Superior temporal gyrus (tissue), 1 donor: ENCODE results near the gene TSHZ2.

Experiments
- DNase-seq: peaks from one replicate; pipeline ENCODE4 v3.0.0-alpha.2; 2016; ENCODE audit errors: extremely low spot score

The TSHZ2 gene

DNA sequence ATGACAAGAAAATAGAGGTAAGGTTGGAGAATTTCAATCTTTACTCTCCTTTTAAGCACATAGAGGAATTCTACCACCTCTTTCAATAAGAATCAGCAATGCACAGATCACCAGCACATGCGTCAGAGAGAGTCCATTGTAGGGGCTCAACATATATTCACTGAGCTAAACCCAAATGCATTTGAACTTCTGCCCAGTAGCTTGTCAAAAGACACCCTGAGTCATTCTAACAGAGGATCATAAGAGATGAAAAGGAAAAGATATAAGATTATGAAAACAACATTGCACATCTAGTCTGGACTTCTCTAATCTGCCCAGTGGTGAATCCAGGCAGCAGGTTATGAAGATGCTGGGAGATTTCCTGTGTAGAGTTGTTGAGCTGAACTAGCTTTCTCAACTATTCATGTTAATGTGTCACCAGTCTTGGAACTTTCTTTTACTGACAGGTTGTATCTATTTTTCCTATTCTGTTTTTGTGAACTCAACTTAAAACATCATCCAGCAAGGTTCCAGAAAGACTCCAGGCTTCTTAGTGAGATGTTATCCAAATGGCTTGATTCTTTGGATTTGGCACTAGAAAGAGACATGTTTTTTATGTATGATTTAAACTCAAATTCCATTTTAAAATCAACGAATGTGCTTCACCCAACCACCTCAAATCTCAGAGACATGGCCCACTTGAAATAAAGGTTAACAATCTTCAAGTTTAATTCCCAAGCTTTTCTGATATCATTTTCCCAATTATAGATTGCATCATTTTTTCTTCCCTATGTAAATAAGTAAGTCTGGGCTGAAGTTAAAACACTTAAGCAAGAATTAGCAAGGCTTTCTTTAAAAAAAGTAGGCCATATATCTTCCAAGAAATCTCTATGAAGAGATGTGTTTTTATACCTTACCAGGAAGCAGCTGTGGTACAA is 89.3 kb downstream of the TSHZ2 start:
- no peak for DNase-seq

DNA sequence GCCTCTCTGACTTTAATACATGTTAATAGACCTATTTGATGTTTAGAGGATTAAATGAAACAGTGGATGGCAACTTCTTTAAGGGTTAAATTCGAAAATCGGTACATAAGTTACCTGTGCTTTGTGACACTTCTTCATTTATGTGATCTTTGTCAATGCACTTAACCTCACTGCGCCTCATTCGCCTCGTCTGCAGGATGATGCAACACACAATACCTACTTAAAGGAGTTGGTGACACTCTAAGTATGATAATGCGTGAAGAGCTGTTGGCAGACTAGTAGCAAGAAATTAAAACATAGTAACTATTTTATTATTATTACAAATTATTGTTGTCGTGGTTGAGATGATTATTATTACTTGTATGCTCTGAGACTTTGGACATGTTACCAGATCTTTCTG is 92.8 kb downstream of the TSHZ2 start:
- DNase-seq = no peak

DNA sequence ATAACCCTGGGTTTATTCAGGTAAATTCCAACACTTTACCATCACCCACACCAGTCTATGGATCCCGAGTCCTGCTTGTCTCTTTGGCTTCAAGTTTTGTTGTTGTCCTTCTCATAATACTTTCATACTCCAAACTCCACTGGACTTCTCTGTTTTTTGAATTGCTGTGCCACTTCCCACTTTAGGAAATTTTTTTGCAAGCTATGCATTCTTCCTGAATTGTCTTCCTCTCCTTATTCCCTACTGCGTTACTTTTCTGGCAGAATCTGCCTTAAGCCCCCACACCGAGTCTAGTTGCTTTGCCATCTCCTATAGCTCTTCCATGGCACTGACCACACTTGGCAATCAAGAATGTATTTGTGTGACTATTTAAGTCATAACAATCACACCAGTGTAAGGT is 96.1 kb downstream of the TSHZ2 start:
- no peak for DNase-seq

DNA sequence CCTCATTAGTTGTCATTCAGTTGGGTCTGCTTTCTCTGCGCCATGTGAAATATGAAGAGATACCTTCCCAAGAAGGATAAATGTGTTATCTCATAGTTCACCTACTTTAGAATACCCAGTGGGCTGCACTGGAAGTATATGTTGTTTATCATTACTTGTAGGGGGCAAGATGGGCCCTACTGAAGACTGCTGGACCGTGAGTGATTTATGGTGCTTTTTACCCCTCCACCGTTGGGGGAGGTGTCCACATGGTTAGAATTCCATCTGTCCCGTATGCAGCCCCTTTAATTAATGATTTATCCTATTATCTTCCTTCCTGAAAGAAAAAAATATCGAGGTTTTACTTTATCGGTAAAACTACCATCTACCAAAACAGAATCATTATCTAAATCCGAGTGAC is 97.0 kb downstream of the TSHZ2 start:
- no peak for DNase-seq

DNA sequence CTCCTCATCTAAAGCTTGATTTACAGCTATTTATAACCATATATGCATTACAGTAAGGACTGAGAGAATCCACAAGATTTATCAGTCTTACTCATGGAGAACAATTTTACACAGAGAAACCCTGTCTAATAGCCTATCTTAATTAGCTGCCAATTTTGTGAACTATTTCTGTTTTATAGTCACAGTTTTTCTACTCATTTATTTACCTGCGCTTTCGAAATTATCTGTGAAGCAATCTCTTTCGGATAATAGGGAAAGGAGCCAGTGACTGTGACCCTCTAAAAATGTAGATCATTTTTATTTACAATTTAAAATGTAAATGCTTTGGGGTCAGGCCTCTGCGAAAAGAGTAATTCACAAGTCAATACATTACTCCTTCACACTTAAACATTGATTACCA is 98.1 kb downstream of the TSHZ2 start:
- DNase-seq = no peak

DNA sequence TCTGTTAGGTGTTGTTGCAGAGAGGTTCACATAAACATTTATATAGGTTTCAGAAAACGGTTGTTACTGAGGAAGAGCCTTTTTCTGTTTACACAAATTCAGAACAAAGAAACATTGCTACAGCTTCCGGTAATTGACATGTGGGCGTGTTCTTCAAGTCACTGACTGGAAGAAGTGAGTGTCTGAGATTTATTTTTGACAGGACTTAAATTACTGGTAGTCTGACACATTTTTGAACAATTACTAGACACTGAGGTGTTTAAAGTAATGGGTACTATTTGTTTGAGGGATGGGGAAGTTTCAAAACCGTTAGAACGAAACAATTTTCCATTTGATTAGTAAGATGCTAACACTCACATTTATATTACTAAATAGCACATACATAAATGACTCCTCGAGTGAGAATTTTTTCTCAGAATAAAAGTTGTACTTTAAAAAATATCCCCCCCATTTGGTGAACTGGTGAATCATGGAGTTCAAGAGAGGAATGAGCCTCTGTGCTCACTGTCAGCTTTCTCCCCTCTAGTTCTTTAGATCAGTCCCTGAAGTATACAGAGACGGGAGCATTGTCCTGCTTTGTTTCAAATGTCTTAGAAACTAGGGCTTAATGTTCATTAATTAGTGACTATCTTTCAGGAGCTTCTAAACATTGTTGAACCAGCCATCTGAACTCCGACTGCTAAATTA is 98.7 kb downstream of the TSHZ2 start:
- DNase-seq = no peak

DNA sequence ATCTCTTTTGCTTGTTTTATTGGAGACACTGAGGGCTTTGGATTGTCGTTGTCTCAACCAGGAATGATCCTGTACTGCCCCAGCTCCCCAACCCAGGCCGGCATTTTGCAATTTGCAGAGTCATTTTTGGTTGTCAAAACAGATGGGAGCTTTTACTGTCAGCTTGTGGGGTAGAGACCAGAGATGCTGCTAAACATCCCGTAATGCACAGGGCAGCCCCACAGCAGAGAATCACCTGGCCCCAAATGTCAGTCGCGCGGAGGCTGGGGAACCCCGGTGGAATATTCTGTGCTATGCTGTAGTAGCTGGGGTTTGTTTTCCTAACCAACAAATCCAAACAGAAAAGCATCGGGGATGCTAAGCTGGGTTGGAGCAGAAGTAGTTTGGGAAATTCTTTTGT is 99.7 kb downstream of the TSHZ2 start:
- no peak for DNase-seq

DNA sequence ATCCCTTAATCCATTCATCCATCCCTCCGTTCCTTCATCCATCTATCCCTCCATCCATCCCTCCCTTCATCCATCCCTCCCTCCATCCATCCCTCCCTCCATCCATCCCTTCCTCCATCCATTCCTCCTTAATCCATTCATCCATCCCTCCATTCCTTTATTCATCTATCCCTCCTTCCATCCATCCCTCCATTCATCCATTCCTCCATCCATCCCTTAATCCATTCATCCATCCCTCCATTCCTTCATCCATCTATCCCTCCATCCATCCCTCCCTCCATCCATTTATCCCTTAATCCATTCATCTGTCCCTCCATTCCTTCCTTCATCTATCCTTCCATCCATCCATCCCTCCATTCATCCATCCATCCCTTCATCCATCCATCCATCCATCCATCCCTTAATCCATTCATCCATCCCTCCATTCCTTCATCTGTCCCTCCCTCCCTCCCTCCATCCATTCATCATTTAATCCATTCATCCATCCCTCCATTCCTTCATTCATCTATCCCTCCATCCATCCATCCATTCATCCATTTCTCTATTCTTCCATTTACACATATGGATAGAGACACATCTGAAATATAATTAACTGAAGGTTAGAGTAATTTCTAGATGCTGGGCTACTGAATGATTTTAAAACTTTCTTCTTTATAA is 100.9 kb downstream of the TSHZ2 start:
- DNase-seq = no peak

DNA sequence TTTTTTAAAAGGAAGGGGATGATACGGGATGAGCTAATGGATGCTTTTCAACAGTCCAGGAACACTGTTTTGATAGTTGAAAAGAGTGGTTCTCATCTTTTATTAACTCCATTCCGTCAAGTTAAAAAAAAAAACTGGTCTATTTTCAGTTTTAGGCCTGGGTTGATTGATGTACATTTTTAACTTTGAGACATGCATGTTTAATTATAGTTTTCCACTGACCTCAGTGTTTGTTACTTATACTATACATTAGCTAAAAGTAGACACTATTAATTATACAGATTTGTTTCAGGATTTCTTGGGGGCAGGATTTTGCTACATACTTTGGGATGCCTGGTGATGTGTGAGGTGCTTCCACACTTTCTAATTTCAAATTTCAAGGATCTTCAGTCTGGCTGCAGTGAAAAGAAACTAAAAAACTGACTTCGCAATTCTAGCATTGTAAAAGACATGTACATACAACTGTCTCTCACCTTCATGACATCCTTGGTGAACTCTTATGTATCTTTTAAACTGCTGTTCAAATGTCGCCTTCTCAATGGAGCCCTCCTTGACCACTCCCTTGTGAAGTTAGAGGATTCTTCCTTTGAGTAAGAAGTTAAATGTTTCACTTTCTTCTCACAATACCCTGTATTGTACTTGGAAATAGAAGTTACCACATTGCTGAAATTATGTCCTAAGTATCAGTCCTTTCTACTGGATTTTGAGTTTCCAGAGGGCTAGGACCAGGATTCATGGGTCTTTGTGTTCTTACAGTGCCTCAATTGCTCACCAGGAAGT is 101.7 kb downstream of the TSHZ2 start:
- DNase-seq = no peak

DNA sequence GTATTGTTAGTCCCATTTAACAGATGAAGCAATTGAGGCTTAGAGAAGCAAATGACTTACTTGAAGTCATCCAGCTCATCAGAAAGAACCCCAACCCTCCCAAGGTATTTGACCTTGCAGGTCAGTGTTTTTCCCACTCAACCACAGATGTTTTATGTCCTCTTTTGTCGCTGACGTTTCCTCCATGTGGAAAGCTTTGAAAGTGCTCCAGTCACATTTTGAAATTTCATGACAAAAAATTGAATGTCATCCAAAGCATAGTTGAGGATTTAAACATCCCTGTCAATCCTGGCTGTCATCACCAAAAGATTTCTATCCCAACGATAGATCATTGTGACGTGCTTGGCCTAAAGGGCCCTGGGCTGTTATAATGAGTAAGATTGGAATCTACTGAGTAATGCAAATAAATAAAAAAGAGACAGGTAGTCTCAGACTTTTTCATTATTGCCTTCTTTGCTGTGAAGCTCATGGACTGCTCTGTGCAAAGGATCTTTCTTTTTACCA is 102.7 kb downstream of the TSHZ2 start:
- DNase-seq = no peak

DNA sequence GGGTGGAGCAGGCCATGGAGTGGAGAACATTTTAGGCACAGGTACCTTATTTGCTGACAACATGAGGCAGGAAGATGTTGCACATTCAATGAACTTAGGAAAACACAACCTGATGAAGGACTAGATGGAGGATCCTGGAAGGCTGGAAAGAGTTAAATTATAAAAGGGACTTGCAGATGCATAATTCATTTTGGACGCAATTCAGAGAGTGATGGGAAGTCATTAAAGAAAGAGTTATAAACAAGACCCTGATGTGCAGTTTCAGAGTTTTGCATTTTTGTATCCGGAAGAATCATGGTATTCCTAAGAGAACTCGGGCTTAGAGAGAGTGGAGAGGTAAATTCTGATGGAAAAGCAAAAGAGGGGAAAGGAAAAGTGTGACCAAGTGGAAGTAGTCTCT is 104.5 kb downstream of the TSHZ2 start:
- DNase-seq = no peak

DNA sequence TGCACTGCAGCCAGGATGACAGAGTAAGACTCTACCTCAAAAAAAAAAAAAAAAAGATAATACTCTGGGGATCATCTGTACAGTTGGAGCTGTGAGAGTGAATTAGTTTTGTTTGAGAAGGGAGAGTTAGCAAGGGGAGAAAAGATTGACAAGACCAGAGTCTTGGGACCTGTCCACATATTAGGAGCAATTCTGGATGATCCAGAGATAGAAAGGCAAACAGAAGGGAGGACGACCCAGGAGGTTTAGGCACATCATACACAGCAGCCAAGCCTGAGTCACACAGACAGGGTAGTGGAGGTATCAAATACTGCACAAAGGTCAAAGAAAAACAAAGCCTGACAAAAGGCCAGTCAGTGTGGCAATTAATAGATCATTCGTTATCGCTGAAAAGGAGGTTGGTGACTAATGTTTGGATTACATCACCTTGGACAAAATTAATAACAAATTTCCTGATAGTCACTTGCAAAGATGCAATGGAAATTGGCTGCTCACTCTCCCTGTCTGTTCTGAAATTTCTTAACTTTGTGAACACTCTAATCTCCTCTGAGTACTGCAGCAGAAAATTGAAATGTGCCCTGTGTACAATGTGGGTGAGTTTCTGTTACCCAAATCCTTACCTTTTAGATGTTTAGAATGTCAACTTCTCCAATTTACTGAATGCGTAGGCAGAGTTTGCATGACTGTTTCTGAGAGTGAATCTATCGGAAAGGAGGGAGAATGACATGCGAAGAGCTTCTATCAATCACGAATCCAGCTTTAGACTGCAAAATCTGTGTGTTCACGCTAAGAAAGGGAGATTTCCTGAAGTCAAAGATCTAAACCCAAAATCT is 105.4 kb downstream of the TSHZ2 start:
- DNase-seq = no peak

DNA sequence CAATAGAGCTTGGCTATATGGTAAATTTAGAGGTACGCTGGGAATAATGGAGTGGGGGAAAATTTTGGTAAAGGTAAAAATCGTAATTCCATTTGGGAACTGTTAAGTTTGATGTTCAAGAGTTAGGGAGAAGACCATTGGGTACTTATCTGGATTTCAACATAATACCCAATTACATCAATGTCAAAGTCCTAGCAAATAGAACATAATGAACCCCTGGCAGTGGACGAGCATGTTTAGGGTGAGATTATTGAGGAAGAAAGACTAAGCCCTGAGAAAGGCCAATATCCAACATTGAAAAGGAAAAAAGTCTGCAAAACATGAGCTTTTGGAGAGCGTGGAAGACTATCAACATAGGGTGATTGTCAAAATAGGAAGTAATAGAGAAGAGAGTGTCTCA is 106.6 kb downstream of the TSHZ2 start:
- no peak for DNase-seq

DNA sequence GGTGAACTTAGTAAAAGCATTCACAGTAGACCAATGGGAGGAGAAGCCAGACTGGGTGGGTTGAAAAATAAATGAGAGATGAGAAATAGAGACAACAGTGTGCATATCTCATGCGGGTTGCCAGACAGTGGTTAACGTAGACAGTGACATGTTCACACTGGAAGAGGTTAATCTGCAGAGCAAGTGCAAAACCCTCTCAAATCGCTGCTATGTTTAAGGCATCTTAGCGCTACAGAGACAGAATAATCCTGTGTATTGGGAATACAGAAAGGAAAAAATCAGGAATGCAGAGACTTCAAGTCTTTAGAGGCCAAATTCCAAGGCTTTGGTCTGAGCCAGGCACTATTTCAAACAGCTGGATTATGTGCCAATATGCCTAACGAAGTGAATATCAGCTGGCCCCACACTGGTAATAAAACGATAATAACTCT is 107.1 kb downstream of the TSHZ2 start:
- no peak for DNase-seq

DNA sequence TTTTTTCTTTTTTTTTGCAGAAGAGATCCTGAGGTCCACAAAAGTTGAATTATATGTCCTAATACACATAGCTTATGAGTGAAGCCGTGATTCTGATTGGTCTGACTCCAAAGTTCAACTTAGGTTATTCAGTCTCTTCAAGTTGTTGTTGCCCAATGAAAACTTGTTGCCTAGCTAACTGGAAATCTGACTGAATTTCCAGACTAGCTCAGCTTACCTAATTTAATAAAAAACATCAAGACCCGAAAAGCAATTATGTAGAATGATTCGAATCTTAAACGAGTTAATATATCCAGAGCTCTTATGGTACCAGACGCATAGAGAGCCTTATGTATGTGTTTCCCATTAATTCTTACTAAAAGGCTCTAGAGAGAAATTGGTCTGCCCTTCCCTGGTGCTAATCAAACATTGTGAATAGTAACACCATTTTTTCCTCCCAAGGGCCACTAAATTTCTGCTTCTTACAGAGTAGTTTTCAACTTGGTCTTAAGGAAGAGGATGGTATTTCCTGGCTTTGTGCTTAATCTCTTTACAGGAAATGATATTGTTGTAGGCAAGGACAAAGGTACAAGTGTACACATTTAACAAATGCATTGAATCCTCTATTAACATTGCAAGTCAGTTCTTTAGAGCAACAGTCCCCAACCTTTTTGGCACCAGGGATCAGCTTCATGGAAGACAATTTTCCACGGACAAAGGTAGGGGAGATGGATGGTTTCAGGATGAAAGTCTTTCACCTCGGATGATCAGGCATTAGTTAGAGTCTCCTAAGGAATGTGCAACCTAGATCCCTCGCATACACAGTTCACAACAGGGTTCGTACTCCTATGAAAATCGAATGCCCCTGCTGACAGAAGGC is 107.9 kb downstream of the TSHZ2 start:
- DNase-seq = no peak

DNA sequence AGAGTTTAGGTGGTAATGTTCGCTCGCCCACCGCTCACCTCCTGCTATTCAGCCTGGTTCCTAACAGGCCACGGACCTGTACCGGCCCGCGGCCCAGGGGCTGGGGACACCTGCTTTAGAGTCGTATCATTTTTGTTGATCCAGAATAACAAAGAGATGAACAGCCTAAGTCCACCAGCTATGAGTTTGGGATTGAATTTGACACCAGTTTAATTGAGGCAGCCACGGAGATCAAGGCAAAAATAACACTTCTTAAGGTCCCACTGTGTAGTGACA is 108.5 kb downstream of the TSHZ2 start:
- DNase-seq = no peak

DNA sequence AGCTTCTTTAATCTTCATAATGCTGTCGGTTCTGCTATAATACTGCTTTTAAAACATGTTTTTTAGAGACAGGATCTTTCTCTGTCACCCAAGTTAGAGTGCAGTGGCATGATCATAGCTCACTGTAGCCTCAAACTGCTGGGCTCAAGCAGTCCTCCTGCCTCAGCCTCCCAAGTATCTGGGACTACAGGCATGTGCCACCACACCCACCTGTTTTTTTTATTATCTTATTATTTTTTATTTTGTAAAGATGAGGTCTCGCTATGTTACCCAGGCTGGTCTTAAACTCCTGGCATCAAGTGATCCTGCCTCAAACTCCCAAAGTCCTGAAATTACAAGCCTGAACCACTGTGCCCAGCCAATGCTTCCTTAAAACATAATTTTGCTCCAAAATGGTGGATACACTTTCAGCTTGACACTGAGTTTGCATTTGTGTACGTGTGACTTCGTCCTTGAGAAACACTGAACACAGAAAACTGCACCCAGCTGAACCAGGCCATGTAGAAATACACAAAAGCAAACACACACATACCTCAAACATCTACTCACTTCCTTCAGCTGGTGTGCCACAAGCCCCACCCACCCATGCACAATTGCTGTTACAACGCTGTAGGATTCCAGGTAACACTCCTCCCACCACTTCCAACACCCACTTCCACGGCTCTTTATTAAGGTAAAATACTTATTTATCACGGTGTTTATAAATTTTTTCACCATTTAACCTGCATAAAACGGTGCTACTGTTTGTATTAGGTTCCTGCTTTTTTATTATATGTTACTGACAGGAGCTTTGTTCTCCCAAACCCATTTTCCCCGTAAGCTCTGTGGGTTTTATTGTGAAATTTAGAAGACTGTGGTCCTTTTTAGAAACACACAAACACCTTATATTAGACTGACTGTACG is 109.1 kb downstream of the TSHZ2 start:
- DNase-seq = no peak

DNA sequence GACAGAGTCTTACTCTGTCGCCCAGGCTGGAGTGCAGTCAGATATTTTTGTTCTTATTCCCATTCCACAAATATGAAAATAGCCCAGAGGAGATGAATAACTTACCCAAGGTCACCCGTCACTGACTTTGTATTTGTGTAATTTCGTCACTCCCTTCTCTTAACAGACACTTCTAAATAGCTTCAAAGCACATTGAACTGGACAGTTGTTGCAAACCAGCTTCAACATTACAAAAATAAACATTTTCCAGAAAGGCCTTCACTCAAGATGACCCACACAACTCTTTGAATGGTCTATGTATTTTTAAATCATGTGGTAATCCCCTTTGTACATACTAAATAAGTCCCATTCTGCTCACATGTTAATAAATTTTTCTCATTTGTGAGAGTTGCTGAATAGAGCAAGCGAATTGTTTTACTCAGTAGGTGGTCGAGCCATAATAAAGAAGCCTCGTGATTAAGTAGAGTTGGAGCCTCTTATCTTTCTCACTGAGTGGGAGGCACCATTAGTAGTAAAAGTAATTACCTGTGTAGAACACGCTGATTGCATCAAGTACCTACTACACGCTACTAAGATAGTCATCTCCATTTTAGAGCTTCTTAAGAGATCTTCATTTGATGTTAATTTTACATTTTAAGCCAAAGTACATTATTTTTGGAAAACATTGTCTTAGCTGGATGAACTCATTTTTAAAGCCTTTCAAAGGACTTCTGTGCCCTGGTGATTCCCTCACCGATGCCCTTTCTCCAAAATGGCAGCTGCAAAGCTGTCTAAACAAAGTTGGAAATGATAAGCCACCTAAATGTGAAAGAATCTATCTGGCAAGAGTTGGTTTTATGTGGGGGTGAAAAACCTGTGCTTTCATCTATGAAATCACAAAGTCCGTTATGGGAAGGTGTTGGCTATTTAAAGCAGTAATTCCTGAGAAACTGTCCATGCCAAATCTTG is 110.0 kb downstream of the TSHZ2 start:
- DNase-seq = no peak
